Measurements from ENCODE around the gene TOP1.

TOP1 gene

DNA sequence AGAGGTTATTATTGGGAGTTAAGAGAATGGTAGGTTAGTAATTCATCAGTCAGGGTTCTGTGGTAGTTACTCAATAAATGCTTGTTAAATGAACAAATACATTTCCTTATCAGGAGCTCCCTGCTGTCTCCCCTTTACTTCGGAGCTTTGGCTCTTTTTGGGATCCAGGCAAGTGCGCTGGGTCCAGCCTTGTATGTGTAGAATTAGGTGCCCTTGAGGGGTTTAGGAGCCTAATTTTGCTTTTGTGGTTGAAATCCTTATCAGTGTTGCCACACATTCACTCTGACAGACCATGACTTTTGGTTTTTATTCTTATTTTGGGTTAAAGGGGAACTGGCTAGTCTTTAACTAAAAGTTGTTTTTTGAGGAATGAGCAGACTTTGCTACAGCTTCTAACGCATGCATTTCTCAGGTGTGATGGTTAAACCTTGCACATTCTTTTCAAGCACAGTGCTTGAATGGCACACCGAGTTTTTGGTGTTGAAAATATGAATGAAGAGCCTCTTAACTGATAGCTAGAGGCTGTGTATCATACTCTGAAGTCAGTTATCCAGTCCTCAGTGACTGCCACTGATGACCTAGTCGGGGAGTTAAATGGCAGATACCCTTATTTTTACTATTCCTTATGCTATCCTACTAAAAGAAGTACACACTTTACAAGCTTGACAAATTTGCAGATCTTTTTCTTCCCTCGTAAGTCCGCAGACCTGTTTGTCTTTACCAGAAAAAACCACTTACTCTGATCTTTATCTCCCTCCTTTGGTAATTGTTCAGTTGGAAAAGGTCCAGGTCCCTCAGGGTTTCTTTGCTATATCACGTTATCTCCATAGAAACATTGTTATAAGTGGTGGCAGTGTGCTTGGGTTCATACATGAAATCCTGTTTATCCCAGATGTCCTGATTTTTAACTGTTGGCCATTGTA, 58.0 kb downstream of the TOP1 start:
- no peak overlapping the region for H3K9ac ChIP-seq (ENCODE audit: low read length)
- H3K79me2 ChIP-seq (ENCODE audit: low read length), result 0 out of 2 replicates have a peak, but pooled peaks cover 4% of the 10 kb centered on the region
- H3K9me3 ChIP-seq (replicated peaks; ENCODE audit: insufficient read depth, low read length), result no peaks in the 10 kb centered on the region
- no peak overlapping the region for H3K4me3 ChIP-seq (ENCODE audit: low read length)
- H2AFZ ChIP-seq (ENCODE audit: low read length), result no peak overlapping the region
- H3K9me2 ChIP-seq (replicated peaks; ENCODE audit: insufficient read depth, low read length), result no peaks in the 10 kb centered on the region
- H3K27ac ChIP-seq (ENCODE audit: low read length), result no peak overlapping the region
- no peaks in the 10 kb centered on the region for H3K27me3 ChIP-seq (replicated peaks; ENCODE audit: insufficient read depth, low read length)
- no peaks in the 10 kb centered on the region for H3K4me1 ChIP-seq (ENCODE audit: low read length)
- no peaks in the 10 kb centered on the region for H3F3A ChIP-seq (ENCODE audit: insufficient read depth, low read length)
- H4K20me1 ChIP-seq (ENCODE audit: insufficient read depth, low read length), result peaks cover 3% of the 10 kb centered on the region; the same call in 1 of the 2 replicates
- no peak for TF ChIP-seq CTCF (IDR thresholded peaks at IDR 0.05; ENCODE audit: low read length)
- TF ChIP-seq EZH2phosphoT487 (IDR thresholded peaks at IDR 0.05; ENCODE audit: low read length), result no peak
- no peak for TF ChIP-seq EZH2 (optimal IDR thresholded peaks at IDR 0.05; ENCODE audit: low read depth, low read length)
- H3K36me3 ChIP-seq (replicated peaks; ENCODE audit: insufficient read depth, low read length), result peaks cover 10% of the 10 kb centered on the region; the same call in 1 of the 2 replicates
- DNase-seq, result no peak
- H3K4me2 ChIP-seq (ENCODE audit: low read depth, low read length), result no peak overlapping the region

DNA sequence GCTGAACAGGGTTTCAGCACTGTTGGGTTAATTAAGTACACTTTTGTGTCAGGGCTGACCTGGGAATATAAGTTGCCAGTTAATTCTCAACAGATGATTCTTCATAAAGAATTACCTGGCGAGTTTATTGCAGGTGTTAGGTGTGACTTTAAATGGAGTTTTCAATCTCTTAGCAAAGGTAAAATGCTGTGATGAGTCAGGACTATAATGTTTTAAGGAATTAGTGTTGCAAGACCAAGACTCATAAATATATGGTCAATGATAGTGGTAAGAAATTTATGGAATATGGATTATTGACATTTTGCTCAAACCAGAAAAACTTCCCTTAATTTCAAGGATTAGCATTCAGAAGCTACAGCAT, 58.7 kb downstream of the TOP1 start:
- Histone ChIP-seq H3K4me1 (ENCODE audit: low read length) (no peaks in the 10 kb centered on the region), H3K9me2 (replicated peaks; ENCODE audit: insufficient read depth, low read length) (no peaks in the 10 kb centered on the region), H3F3A (ENCODE audit: insufficient read depth, low read length) (no peaks in the 10 kb centered on the region), H3K27me3 (replicated peaks; ENCODE audit: insufficient read depth, low read length) (no peaks in the 10 kb centered on the region), H3K9ac (ENCODE audit: low read length) (no peak overlapping the region), H3K9me3 (replicated peaks; ENCODE audit: insufficient read depth, low read length) (no peaks in the 10 kb centered on the region), H3K36me3 (replicated peaks; ENCODE audit: insufficient read depth, low read length) (peaks cover 10% of the 10 kb centered on the region; the same call in 1 of the 2 replicates), H3K4me3 (ENCODE audit: low read length) (no peak overlapping the region), H3K79me2 (ENCODE audit: low read length) (0 out of 2 replicates have a peak, but pooled peaks cover 4% of the 10 kb centered on the region), H3K27ac (ENCODE audit: low read length) (no peak overlapping the region), H4K20me1 (ENCODE audit: insufficient read depth, low read length) (peaks cover 3% of the 10 kb centered on the region; the same call in 1 of the 2 replicates), H2AFZ (ENCODE audit: low read length) (no peak overlapping the region), H3K4me2 (ENCODE audit: low read depth, low read length) (no peak overlapping the region)
- no peak for TF ChIP-seq EZH2 (optimal IDR thresholded peaks at IDR 0.05; ENCODE audit: low read depth, low read length)
- no peak for TF ChIP-seq EZH2phosphoT487 (IDR thresholded peaks at IDR 0.05; ENCODE audit: low read length)
- no peak for TF ChIP-seq CTCF (IDR thresholded peaks at IDR 0.05; ENCODE audit: low read length)
- no peak for DNase-seq

DNA sequence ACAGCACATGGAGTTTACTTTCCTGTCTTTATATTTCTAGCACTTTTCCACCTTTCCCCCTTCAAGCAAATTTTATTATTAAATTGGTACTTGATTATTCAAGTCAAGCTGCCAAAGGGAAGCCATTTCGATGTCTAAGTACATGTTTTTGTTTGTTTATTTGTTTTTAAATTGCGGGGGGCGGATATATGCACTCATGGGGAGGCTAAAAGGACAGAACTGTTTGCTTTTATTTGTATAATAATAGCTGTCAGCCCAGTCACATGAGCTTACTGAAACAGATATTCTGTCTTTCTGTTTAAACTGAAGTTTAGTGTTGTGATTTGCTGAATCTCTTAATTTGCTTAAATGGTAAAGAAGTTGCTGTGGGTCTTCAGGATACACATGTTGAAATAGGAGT, 59.2 kb downstream of the TOP1 start:
- no peak overlapping the region for H2AFZ ChIP-seq (ENCODE audit: low read length)
- H3K9me3 ChIP-seq (replicated peaks; ENCODE audit: insufficient read depth, low read length), result no peaks in the 10 kb centered on the region
- H3K4me2 ChIP-seq (ENCODE audit: low read depth, low read length), result no peak overlapping the region
- TF ChIP-seq EZH2phosphoT487 (IDR thresholded peaks at IDR 0.05; ENCODE audit: low read length) (no peak), CTCF (IDR thresholded peaks at IDR 0.05; ENCODE audit: low read length) (no peak), EZH2 (optimal IDR thresholded peaks at IDR 0.05; ENCODE audit: low read depth, low read length) (no peak)
- 0 out of 2 replicates have a peak, but pooled peaks cover 4% of the 10 kb centered on the region for H3K79me2 ChIP-seq (ENCODE audit: low read length)
- no peaks in the 10 kb centered on the region for H3K9me2 ChIP-seq (replicated peaks; ENCODE audit: insufficient read depth, low read length)
- no peaks in the 10 kb centered on the region for H3F3A ChIP-seq (ENCODE audit: insufficient read depth, low read length)
- H3K4me3 ChIP-seq (ENCODE audit: low read length), result no peak overlapping the region
- no peak overlapping the region for H3K27ac ChIP-seq (ENCODE audit: low read length)
- no peaks in the 10 kb centered on the region for H3K27me3 ChIP-seq (replicated peaks; ENCODE audit: insufficient read depth, low read length)
- no peak for DNase-seq
- H3K9ac ChIP-seq (ENCODE audit: low read length), result no peak overlapping the region
- peaks cover 3% of the 10 kb centered on the region; the same call in 1 of the 2 replicates for H4K20me1 ChIP-seq (ENCODE audit: insufficient read depth, low read length)
- H3K4me1 ChIP-seq (ENCODE audit: low read length), result no peaks in the 10 kb centered on the region
- H3K36me3 ChIP-seq (replicated peaks; ENCODE audit: insufficient read depth, low read length), result peaks cover 10% of the 10 kb centered on the region; the same call in 1 of the 2 replicates
